H1 (cell line): ENCODE measurements around the gene PRRC1. TPM values are rescaled to one million over a fixed set of nuclear protein-coding genes. Genes with fewer than 3 reads are reported as not detected.

Experiments
- CTCF ChIA-PET: fragments of 300-600 bp; sonication (Branson Sonifier 250); formaldehyde crosslinking; loops from one replicate; lab custom pipeline; 2021; ENCODE audit not compliant: partially characterized antibody; lab: Charles Lee
- POLR2A ChIA-PET: fragments of 300-600 bp; sonication (Branson Sonifier 250); formaldehyde crosslinking; loops from one replicate; lab custom pipeline; 2021; ENCODE audit warnings: inconsistent platforms; ENCODE audit not compliant: partially characterized antibody; lab: Charles Lee
- DNase-seq, 2 experiments: peaks; one replicate each; pipeline versions ENCODE4 v3.0.0 to v3.0.0-alpha.2; 2010 to 2022; ENCODE audit warnings: low spot score in 2 of 2, low read depth in 1 of 2, mixed read lengths in 1 of 2
- FAIRE-seq: peaks from 2 replicates; lab custom pipeline; 2011; peaks lifted over from hg19 to GRCh38; lab: Jason Lieb, UNC
- H2AFZ ChIP-seq: 2 replicates; pipeline ENCODE4 v1.8.1; 2012; ENCODE audit warnings: low read length, inconsistent platforms
- H2AK5ac ChIP-seq: 2 replicates; pipeline ENCODE4 v1.6.1; 2013; ENCODE audit warnings: low read depth, low read length
- H2BK120ac ChIP-seq: replicated peaks from 2 replicates; pipeline ENCODE3; 2013; ENCODE audit warnings: low read depth, low read length, inconsistent platforms
- H2BK12ac ChIP-seq: 2 replicates; pipeline ENCODE4 v1.6.1; 2013; ENCODE audit warnings: low read depth, low read length
- H2BK15ac ChIP-seq: 2 replicates; pipeline ENCODE4 v1.6.1; 2013; ENCODE audit warnings: low read length
- H2BK20ac ChIP-seq: 2 replicates; pipeline ENCODE4 v1.6.1; 2013; ENCODE audit warnings: low read length
- H2BK5ac ChIP-seq: 2 replicates; pipeline ENCODE4 v1.6.1; 2013; ENCODE audit warnings: low read depth, low read length
- H3K14ac ChIP-seq: 2 replicates; pipeline ENCODE4 v1.6.1; 2013; ENCODE audit warnings: inconsistent platforms; ENCODE audit not compliant: insufficient read length
- H3K18ac ChIP-seq: 2 replicates; pipeline ENCODE4 v1.6.1; 2013; ENCODE audit warnings: low read length; ENCODE audit errors: extremely low read depth
- H3K23ac ChIP-seq: 2 replicates; pipeline ENCODE4 v1.6.1; 2013; ENCODE audit warnings: inconsistent platforms; ENCODE audit not compliant: insufficient read length
- H3K23me2 ChIP-seq: 2 replicates; pipeline ENCODE4 v1.6.1; 2013; ENCODE audit warnings: low read depth, low read length
- H3K27ac ChIP-seq: 2 replicates; pipeline ENCODE4 v1.6.1; 2011; ENCODE audit warnings: low read depth, low read length, inconsistent platforms
- H3K27me3 ChIP-seq, 4 experiments: replicated peaks in 1 of 4; 1 replicate in 1 of 4; 2 replicates in 3 of 4; pipeline versions ENCODE4 v1.6.1 to v1.8.1; 2011 to 2013; ENCODE audit warnings: low read length in 3 of 4, mild to moderate bottlenecking in 3 of 4, inconsistent platforms in 2 of 4, mixed read lengths in 2 of 4, moderate library complexity in 1 of 4; ENCODE audit not compliant: control insufficient read depth in 3 of 4, insufficient read depth in 3 of 4; ENCODE audit errors: extremely low read depth in 1 of 4
- H3K36me3 ChIP-seq, 4 experiments: 2 replicates each; pipeline versions ENCODE4 v1.6.1 to v1.8.1; 2011 to 2013; ENCODE audit warnings: mild to moderate bottlenecking in 4 of 4, low read length in 3 of 4, moderate library complexity in 2 of 4, control low read depth in 1 of 4, inconsistent platforms in 1 of 4; ENCODE audit not compliant: insufficient read depth in 4 of 4, control insufficient read depth in 2 of 4
- H3K4ac ChIP-seq: replicated peaks from 2 replicates; pipeline ENCODE3; 2013; ENCODE audit warnings: low read length, low read depth, mixed read lengths, inconsistent platforms; ENCODE audit not compliant: insufficient read length
- H3K4me1 ChIP-seq, 4 experiments: replicated peaks in 1 of 4; 1 replicate in 1 of 4; 2 replicates in 3 of 4; pipeline versions ENCODE4 v1.6.1 to v1.8.1; 2011 to 2013; ENCODE audit warnings: low read length in 3 of 4, inconsistent platforms in 2 of 4, mixed read lengths in 1 of 4; ENCODE audit not compliant: insufficient read depth in 4 of 4, control insufficient read depth in 3 of 4
- H3K4me2 ChIP-seq, 2 experiments: 2 replicates each; pipeline versions ENCODE4 v1.6.1 to v1.8.1; 2011 to 2013; ENCODE audit warnings: low read depth in 2 of 2, low read length in 2 of 2, control low read depth in 1 of 2, inconsistent platforms in 1 of 2, mild to moderate bottlenecking in 1 of 2; ENCODE audit not compliant: insufficient read depth in 1 of 2
- H3K4me3 ChIP-seq, 4 experiments: fragments of 200-600, 300-600 bp in 1 of 4; sonication (generic), shearing (Covaris generic), sonication (Bioruptor Twin) in 1 of 4; 2 replicates each; pipeline versions ENCODE4 v1.5.1 to v1.8.1; 2011 to 2016; ENCODE audit warnings: low read length in 4 of 4, low read depth in 3 of 4, control low read depth in 2 of 4, inconsistent platforms in 2 of 4, mild to moderate bottlenecking in 2 of 4, mixed read lengths in 1 of 4, moderate library complexity in 1 of 4; ENCODE audit not compliant: insufficient read depth in 2 of 4; ENCODE audit errors: extremely low read depth in 1 of 4
- H3K56ac ChIP-seq: replicated peaks from 2 replicates; pipeline ENCODE3; 2013; ENCODE audit warnings: low read depth, mild to moderate bottlenecking, mixed read lengths, low read length, inconsistent platforms; ENCODE audit not compliant: insufficient read length
- H3K79me1 ChIP-seq: 2 replicates; pipeline ENCODE4 v1.6.1; 2013; ENCODE audit warnings: low read depth, low read length, control low read depth
- H3K79me2 ChIP-seq, 2 experiments: 2 replicates each; pipeline versions ENCODE4 v1.6.1 to v1.8.1; 2012 to 2013; ENCODE audit warnings: low read length in 2 of 2, mild to moderate bottlenecking in 2 of 2, inconsistent platforms in 1 of 2; ENCODE audit not compliant: insufficient read depth in 2 of 2, control insufficient read depth in 1 of 2
- H3K9ac ChIP-seq, 4 experiments: replicated peaks in 1 of 4; 1 replicate in 1 of 4; 2 replicates in 3 of 4; pipeline versions ENCODE4 v1.6.1 to v1.8.1; 2011 to 2013; ENCODE audit warnings: low read depth in 3 of 4, low read length in 3 of 4, control low read depth in 2 of 4, mild to moderate bottlenecking in 2 of 4, moderate library complexity in 2 of 4, inconsistent platforms in 1 of 4; ENCODE audit errors: extremely low read depth in 1 of 4
- H3K9me3 ChIP-seq, 2 experiments: 2 replicates each; pipeline versions ENCODE4 v1.6.1 to v1.8.1; 2012 to 2013; ENCODE audit warnings: mild to moderate bottlenecking in 2 of 2, moderate library complexity in 2 of 2, control low read depth in 1 of 2, inconsistent platforms in 1 of 2, low read depth in 1 of 2, low read length in 1 of 2, mixed read lengths in 1 of 2; ENCODE audit not compliant: insufficient read depth in 2 of 2
- H4K20me1 ChIP-seq, 2 experiments: replicated peaks in 1 of 2; 2 replicates each; pipeline versions ENCODE3 to v1.8.1; 2011 to 2013; ENCODE audit warnings: inconsistent platforms in 2 of 2, low read length in 2 of 2, mild to moderate bottlenecking in 1 of 2; ENCODE audit not compliant: insufficient read depth in 2 of 2, control insufficient read depth in 1 of 2
- H4K5ac ChIP-seq: 2 replicates; pipeline ENCODE4 v1.6.1; 2013; ENCODE audit warnings: low read length, low read depth, mixed read lengths, inconsistent platforms; ENCODE audit not compliant: insufficient read length
- H4K8ac ChIP-seq: 2 replicates; pipeline ENCODE4 v1.8.0; 2013; ENCODE audit warnings: mild to moderate bottlenecking, moderate library complexity, low read length, inconsistent platforms; ENCODE audit not compliant: insufficient read depth; ENCODE audit errors: extremely low read depth
- H4K91ac ChIP-seq: replicated peaks from 2 replicates; pipeline ENCODE3; 2013; ENCODE audit warnings: low read length, mixed read lengths, inconsistent platforms; ENCODE audit not compliant: insufficient read length
- ASH2L ChIP-seq: fragments of 200-600, 300-600 bp; sonication (generic); IDR thresholded peaks from one replicate; pipeline ENCODE4 v1.7.1; 2017; ENCODE audit warnings: low read length
- CEBPB ChIP-seq: IDR thresholded peaks from 2 replicates; pipeline ENCODE4 v1.6.1; 2012; ENCODE audit warnings: low read depth, low read length
- CHD1 ChIP-seq: IDR thresholded peaks from 2 replicates; pipeline ENCODE4 v1.6.1; 2012; ENCODE audit warnings: low read depth, low read length, improper control_type of control experiment
- EGR1 ChIP-seq: IDR thresholded peaks from 2 replicates; pipeline ENCODE4 v1.6.1; 2011; ENCODE audit warnings: low read depth, low read length, borderline replicate concordance
- FOSL1 ChIP-seq: IDR thresholded peaks from 2 replicates; pipeline ENCODE4 v1.6.1; 2011; ENCODE audit warnings: mild to moderate bottlenecking, low read depth, low read length, moderate library complexity; ENCODE audit not compliant: insufficient read depth
- TAF1 ChIP-seq: IDR thresholded peaks from 2 replicates; pipeline ENCODE4 v1.6.1; 2011; ENCODE audit warnings: mild to moderate bottlenecking, low read depth, low read length
- WGBS, 2 experiments: shearing (Covaris generic) in 1 of 2; methylation state at CpG; one replicate each; pipeline versions ENCODE4 v1.1.6 to v1.1.7; 2013 to 2015; ENCODE audit warnings: low lambda C conversion rate in 2 of 2, mixed read lengths in 2 of 2, inconsistent platforms in 1 of 2, low coverage in 1 of 2, missing lambda C conversion rate in 1 of 2; ENCODE audit not compliant: insufficient replicate concordance in 2 of 2, insufficient coverage in 1 of 2, insufficient read length in 1 of 2; ENCODE audit errors: extremely low coverage in 1 of 2, missing lambda C conversion rate in 1 of 2; 5-methylcytosine and 5-hydroxymethylcytosine counted together
- polyA plus RNA-seq, 7 experiments: library from polyadenylated mRNA; depleted of rRNA in 3 of 7; stranded (reverse) in 5 of 7; unstranded in 2 of 7; fragments of >200 nt in 5 of 7; fragments of 200-250 nt in 2 of 7; gene quantifications; 1 replicate in 5 of 7; 2 replicates in 1 of 7; 4 replicates in 1 of 7; pipeline versions ENCODE4 v1.2.1 to v1.2.3, GENCODE V29; 2011 to 2013; ENCODE audit warnings: missing spikeins in 2 of 7, mixed read lengths in 2 of 7
- total RNA-seq: library from RNA; stranded (reverse); fragmentation: NEBNext Ultra II Directional; extraction: Animal tissue kit (Norgen Biotek cat#: 25700); gene quantifications from 2 replicates; pipeline ENCODE4 v1.2.1, GENCODE V29; 2021
- TF ChIP-seq, protein P1 (sequence below): IDR thresholded peaks from 2 replicates; pipeline ENCODE4 v1.6.1; 2012; ENCODE audit warnings: low read length, inconsistent platforms
- TF ChIP-seq, protein P2 (sequence below): IDR thresholded peaks from 2 replicates; pipeline ENCODE4 v1.6.1; 2012; ENCODE audit warnings: inconsistent platforms
- TF ChIP-seq, protein P3 (sequence below), 3 experiments: IDR thresholded peaks; 1 replicate in 2 of 3; 2 replicates in 1 of 3; pipeline versions ENCODE4 v1.5.1 to v1.6.1; 2011; ENCODE audit warnings: low read length in 3 of 3, mild to moderate bottlenecking in 3 of 3, inconsistent platforms in 2 of 3, low read depth in 1 of 3, moderate library complexity in 1 of 3; ENCODE audit not compliant: insufficient read depth in 1 of 3; ENCODE audit errors: control extremely low read depth in 1 of 3

Gene PRRC1
- total and polyA plus RNA-seq, 2 of the 8 experiments (the other 6 are each of a cell fraction or from before 2014, with no cell fraction given) = 54.6 to 78.6 TPM

DNA sequence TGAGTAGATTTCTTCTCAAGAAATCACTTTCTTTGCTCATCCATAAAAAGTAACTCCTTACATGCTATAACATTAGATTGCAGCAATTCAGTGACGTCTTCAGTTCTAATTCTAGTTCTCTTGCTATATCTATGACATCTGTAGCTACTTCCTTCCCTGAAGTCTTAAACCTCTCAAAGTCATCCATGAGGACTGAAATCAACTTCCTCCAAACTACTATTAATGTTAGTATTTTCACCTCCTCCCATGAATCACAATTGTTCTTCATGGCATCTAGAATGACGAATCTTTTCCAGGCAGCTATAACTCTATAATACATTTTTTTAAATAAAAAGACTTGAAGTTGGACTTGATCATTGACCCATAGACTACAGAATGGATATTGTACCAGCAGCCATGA is 46.2 kb upstream of the PRRC1 start:
- Histone ChIP-seq H3K56ac (no peak overlapping the region), H2AFZ (no peak overlapping the region), H2BK12ac (no peak overlapping the region), H3K27me3 (no peaks in the 10 kb centered on the region), H3K4me3 (no peak overlapping the region), H3K23me2 (no peaks in the 10 kb centered on the region), H4K5ac (no peak overlapping the region), H4K20me1 (no peaks in the 10 kb centered on the region), H4K8ac (no peak overlapping the region), H3K4me2 (no peak overlapping the region), H3K4me1 (peaks cover 0 to 2% (median 0%) of the 10 kb centered on the region in 4 experiments; a peak in 1 of 7 replicates), H2BK20ac (no peak overlapping the region), H3K9ac (no peak overlapping the region), H3K4ac (no peak overlapping the region), H4K91ac (no peak overlapping the region), H2AK5ac (no peak overlapping the region), H3K9me3 (no peaks in the 10 kb centered on the region), H2BK15ac (no peak overlapping the region), H3K14ac (no peak overlapping the region), H2BK120ac (no peak overlapping the region), H2BK5ac (no peak overlapping the region), H3K36me3 (no peaks in the 10 kb centered on the region), H3K79me2 (no peaks in the 10 kb centered on the region), H3K23ac (no peak overlapping the region), H3K18ac (no peak overlapping the region), H3K79me1 (no peaks in the 10 kb centered on the region), H3K27ac (no peak overlapping the region)
- FAIRE-seq (no peak), DNase-seq (no peak)
- WGBS, 2 experiments = 91% methylated on average over 2 of the region's 2 CpGs; no CpG with 5 or more reads in 1 of the 2 experiments
- ChIA-PET POLR2A (no interaction called here), CTCF (interaction anchor here (2.1 kb wide), 1 partner anchor 22 kb away, joined by 9 read pairs; no protein-coding TSS in a partner anchor)
- TF ChIP-seq EGR1 = no peak
- TF ChIP-seq, protein P1, sequence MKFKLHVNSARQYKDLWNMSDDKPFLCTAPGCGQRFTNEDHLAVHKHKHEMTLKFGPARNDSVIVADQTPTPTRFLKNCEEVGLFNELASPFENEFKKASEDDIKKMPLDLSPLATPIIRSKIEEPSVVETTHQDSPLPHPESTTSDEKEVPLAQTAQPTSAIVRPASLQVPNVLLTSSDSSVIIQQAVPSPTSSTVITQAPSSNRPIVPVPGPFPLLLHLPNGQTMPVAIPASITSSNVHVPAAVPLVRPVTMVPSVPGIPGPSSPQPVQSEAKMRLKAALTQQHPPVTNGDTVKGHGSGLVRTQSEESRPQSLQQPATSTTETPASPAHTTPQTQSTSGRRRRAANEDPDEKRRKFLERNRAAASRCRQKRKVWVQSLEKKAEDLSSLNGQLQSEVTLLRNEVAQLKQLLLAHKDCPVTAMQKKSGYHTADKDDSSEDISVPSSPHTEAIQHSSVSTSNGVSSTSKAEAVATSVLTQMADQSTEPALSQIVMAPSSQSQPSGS = no peak
- TF ChIP-seq ASH2L = no peak
- TF ChIP-seq, protein P2, sequence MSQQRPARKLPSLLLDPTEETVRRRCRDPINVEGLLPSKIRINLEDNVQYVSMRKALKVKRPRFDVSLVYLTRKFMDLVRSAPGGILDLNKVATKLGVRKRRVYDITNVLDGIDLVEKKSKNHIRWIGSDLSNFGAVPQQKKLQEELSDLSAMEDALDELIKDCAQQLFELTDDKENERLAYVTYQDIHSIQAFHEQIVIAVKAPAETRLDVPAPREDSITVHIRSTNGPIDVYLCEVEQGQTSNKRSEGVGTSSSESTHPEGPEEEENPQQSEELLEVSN = no peak
- no peak for TF ChIP-seq FOSL1
- TF ChIP-seq CEBPB = no peak
- TF ChIP-seq TAF1 = no peak
- TF ChIP-seq CHD1 = no peak
- TF ChIP-seq, protein P3, sequence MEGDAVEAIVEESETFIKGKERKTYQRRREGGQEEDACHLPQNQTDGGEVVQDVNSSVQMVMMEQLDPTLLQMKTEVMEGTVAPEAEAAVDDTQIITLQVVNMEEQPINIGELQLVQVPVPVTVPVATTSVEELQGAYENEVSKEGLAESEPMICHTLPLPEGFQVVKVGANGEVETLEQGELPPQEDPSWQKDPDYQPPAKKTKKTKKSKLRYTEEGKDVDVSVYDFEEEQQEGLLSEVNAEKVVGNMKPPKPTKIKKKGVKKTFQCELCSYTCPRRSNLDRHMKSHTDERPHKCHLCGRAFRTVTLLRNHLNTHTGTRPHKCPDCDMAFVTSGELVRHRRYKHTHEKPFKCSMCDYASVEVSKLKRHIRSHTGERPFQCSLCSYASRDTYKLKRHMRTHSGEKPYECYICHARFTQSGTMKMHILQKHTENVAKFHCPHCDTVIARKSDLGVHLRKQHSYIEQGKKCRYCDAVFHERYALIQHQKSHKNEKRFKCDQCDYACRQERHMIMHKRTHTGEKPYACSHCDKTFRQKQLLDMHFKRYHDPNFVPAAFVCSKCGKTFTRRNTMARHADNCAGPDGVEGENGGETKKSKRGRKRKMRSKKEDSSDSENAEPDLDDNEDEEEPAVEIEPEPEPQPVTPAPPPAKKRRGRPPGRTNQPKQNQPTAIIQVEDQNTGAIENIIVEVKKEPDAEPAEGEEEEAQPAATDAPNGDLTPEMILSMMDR (IDR thresholded peaks at IDR 0.05; ENCODE audit: control extremely low read depth in 1 of 3, insufficient read depth in 1 of 3, low read depth in 1 of 3, low read length in 3 of 3) = no peak
